NCI-H1105 (cell line): ENCODE measurements around the gene BTNL9.
"Not testable (repeated sequence)": the region's sequence is repeated elsewhere in the genome, so short reads cannot be mapped to it uniquely, and the experiment has no call there.

Source experiments
- DNase-seq: peaks from one replicate; lab custom pipeline; 2025; lab: John Stamatoyannopoulos, UW

The BTNL9 gene

DNA sequence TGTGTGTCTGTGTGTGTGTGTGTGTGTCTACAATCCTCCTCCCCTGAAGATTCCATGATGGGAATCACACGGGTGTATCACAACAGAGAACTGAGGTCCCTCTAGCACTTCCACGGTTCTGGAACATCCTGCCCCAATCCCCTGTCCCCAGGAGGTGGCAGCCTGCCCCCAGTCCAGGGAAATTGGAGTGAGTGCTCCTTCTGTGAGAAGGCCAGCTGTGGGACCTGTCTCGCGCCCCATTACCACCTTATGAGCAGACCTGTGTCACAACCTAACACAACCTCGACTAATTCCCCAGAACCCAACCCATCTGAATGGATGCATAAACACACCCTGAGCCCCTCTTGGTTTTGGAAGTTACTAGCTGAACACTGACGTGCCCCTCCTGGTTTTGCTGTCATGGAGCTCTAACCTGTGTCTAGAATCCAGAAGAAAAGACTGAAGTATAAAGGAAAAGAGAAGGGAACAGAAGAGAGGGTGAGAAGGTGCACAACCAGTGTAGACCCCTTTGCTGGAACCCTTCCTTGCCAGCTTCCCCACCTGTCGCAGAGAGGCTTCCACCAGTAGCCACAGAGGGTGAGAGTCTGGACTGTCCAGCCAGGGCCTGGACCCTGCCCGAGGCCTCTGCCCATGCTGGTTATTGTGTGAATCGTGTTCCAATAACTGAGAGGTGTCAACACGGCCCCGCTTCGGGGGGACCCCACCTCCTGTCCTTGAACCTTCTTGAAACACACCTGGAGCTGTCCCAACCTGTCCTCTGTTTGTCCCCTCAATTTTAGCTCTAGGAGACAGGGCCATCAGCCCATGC lies 3.4 kb downstream of the BTNL9 start:
- no peak for DNase-seq

DNA sequence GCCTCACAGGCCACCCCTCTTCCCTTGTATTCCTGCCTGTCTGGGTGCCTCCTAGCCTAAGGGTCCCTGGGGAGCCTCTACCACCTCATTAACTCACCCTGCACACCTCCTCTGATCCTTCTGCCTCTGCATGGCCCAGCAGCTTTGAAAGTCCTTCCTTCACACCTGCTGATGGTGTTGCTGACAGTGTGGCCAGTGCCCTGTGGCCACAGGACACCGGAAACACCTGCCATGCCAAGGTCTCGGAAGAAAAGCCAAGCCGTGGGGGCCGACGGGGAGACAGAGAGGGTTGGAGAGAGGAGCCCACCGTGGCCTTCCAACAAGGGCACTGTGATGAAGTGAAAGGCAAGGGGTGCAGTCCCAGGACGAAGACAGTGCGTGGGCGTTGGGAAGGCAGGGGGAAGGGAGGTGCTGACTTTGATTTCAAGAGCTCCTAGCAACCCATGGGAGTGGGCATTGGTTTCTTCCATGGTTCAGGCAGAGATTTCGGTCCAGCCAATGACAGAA lies 4.1 kb downstream of the BTNL9 start:
- DNase-seq, result no peak

DNA sequence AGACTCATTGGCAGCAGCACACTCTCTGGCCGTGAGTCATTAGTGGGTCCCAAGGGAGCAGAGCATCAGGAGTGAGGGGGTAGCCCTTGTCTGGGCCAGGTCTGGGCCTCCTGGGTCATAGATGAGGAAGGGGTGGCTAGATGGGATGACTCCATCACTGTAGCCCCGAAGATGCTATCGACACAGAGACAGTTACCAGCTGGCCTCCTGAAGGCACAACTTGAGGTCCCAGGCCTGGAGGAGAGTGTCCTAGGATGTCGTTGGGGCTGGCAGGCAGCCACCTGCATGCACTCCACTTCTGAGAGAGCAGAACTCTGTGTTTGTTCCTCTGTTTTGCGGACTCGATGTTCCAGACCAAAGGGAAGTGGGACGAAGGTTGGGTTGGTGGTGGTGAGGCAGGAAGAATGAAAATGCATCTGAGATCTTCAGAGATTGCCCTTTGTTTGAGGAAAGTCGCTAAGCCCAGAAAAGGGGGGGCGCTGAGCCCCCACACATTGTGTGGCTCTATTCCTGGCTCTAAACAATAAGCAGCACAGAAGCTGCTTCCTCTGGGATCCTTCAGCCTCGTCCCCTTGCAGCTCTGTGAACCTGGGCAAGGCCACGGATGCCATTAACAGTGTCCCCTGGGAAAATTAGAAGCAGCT lies 4.7 kb downstream of the BTNL9 start:
- DNase-seq, result no peak

DNA sequence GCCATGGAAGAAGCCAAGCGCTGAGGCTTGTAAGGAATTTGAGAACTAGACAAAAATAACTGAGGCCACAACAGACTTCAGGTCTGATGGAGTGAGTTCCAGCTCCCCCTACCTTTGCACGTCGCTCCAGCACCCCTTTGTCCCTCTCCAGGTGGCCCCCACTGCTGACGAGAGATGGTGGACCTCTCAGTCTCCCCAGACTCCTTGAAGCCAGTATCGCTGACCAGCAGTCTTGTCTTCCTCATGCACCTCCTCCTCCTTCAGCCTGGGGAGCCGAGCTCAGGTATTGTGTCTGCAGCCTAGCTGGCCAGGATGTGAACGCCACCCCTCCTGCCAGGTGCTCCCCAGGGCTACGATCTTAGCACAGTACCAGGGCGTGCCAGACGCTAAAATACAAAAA lies 5.2 kb downstream of the BTNL9 start:
- no peak for DNase-seq

DNA sequence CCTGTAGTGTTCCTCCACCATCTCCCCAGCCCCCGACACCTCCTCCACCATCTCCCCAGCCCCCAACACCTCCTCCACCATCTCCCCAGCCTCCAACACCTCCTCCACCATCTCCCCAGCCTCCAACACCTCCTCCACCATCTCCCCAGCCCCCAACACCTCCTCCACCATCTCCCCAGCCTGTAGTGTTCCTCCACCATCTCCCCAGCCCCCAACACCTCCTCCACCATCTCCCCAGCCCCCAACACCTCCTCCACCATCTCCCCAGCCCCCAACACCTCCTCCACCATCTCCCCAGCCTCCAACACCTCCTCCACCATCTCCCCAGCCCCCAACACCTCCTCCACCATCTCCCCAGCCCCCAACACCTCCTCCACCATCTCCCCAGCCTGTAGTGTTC lies 5.8 kb downstream of the BTNL9 start:
- not testable (repeated sequence) for DNase-seq

DNA sequence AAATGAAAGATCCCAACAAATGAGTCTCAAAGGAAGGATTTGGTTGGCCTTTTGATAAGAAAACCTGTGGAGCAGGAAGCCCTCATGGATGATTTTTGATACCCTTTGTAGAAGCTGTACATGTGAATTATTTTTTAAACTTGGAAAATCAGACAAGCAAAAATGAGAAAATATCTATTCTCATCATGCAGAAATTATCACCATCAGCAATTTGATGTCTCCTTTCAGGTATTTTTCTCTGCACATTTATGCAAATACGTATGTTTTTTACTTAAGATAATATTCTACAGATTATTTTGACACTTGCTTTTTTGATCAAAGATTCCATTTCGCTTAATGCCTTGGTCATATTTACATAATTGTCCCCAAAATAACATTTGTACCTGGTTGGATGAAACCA lies 7.2 kb downstream of the BTNL9 start:
- DNase-seq, result no peak

DNA sequence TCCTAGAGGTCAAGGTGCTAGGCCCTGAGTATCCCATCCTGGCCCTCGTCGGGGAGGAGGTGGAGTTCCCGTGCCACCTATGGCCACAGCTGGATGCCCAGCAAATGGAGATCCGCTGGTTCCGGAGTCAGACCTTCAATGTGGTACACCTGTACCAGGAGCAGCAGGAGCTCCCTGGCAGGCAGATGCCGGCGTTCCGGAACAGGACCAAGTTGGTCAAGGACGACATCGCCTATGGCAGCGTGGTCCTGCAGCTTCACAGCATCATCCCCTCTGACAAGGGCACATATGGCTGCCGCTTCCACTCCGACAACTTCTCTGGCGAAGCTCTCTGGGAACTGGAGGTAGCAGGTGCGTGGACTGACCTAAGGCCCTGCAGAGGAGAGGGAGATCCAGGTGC lies 7.9 kb downstream of the BTNL9 start:
- DNase-seq, result no peak

DNA sequence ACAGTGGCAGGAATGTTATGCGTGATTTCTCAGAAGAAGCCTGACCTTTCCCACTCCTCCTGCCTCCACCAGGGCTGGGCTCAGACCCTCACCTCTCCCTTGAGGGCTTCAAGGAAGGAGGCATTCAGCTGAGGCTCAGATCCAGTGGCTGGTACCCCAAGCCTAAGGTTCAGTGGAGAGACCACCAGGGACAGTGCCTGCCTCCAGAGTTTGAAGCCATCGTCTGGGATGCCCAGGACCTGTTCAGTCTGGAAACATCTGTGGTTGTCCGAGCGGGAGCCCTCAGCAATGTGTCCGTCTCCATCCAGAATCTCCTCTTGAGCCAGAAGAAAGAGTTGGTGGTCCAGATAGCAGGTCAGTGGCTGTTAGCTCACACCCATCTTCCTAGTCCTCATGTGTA lies 9.9 kb downstream of the BTNL9 start:
- no peak for DNase-seq

DNA sequence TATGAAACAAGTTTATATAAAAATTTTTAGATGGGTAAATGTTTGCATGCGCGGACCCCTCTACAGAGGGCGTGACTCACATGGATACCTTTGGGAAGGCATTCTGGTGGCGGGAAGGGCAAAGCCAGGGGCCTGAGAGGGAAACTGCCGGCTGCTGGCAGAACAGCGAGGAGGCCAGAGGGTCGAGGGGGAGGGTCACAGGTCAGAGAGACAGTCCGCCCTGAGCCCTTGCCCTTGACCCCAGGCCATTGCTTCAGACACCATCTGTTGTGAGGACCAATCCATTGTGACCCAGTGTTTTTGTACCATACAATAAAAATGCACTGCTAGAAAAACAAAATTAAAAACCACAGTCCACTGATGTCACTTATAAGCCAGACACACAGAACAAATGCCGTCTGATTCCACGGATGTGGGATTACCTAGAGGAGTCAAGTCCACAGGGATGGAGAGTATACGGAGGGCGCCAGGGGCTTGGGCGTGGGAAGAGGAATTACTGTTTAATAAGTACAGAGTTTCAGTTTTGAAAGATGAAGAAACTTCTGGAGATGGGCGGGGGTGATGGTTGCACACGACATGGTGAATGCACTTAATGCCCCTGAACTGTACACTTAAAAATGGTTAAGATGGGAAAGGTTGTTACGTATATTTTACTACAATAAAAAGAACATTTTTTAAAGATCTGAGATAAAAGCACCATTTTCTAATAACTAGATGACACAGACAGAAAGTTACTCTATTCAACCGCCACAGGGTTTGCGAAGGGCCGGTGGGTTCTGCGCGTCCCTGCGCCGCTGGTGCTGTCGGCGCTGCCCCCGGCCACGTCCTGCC lies 12.0 kb downstream of the BTNL9 start:
- no peak for DNase-seq

DNA sequence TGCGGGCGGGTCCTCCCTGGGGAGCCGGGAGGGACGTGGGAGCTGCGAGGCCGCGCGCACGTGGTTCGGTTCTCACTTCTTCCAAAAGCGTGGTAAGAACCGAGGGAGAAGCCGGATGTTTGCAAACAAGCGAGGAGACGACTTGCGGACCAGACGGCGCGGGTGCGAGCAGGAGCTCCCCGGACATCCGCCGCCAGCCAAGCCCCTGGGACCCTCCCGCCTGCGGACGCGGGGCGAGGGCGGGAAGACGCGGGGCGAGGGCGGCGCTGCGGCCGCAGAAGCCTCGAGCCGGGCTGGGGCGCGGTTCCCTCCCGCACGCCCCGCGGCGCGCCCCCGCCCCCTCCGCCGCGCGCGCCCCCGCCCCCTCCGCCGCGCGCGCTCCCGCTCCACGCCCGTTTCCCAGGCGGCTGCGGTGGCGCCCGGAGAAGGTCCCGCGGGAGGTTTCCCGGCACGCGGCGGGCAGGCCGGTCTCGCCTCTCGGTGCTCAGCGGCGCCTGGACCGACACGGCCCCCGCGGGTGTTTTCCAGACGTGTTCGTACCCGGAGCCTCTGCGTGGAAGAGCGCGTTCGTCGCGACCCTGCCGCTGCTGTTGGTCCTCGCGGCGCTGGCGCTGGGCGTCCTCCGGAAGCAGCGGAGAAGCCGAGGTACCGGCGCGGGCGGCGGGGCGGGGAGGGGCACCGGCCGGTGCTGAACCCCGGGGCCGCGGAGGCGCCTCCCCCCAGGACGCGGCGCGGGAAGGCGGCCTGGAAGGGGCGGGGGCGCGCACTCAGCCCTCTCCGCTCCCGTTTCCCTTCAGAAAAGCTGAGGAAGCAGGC lies 12.8 kb downstream of the BTNL9 start:
- DNase-seq, result no peak

DNA sequence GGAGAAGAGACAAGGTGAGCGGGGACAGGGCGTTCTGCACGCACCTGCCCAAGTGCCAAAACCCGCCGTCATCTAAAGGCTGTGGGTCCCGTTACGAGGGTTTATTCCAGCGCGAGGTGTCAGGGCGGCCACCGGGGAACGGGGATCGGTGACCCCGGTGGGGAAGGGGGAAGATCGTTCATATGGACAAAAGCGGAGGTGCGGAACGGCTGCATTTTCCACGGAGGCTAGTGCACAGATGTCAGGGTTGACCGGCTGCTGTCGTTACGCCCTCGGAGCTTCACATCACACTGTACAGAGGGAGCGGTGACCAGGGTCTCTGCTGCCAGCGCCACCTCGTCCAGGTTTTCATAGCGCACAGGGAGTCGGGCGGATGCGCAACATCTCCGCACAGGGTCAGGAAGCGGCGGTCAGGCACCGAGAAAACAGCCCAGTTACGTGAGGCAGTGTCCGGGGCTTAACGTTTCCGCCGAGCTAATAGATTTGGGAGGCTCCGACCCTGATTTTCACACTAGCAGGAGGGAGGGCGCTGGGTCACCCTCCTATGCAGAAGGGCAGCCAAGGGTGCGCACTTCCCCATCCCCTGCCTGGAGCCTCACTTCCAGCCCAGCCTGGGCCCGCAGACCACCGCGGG lies 13.5 kb downstream of the BTNL9 start:
- DNase-seq, result no peak

DNA sequence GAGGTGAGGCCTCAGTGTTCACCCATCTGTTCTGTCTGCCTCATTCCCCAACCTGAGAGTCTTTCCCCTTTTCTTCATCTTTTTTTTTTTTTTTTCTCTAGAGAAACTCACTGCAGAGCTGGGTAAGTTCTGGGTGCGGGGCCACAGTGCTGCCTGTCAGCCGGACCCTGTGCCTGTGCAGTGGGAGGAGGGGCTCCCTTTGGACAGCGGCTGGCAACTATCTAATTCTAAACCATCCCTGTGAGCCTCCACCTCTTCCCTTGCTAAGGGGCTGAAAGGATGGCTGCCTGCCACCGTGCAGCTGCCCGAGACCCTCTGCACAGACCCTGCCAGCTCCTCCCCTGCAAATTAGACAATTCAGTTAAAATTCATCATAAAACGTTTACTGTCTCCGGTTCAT lies 14.1 kb downstream of the BTNL9 start:
- DNase-seq, result no peak

DNA sequence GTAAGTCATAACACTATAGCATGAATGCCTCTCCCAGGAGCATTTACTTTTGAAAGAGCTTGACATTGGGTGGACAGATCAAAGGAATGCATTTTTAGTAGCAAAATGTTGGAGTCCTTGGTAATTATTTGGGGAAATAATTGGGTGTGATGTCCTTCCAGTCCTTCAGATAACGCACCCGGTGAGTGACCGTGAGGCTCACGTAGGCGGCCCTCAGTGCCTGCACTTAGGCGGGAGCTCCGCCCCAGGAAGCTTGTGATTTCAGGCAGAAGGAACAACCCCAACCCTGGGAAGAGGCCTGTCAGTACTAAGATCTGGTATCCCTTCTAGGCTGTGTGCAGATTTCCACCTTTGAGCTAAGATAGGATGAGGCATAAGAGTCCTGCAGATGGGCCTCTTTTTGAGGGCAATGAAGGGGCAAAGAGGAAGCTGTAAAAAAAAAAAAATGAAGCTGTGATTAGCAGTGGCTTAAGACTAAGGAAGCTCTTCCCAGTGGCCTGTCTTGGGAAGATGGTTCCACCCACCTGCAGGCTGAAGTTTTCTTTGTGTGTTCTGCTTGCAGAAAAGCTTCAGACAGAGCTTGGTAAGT lies 14.9 kb downstream of the BTNL9 start:
- no peak for DNase-seq

DNA sequence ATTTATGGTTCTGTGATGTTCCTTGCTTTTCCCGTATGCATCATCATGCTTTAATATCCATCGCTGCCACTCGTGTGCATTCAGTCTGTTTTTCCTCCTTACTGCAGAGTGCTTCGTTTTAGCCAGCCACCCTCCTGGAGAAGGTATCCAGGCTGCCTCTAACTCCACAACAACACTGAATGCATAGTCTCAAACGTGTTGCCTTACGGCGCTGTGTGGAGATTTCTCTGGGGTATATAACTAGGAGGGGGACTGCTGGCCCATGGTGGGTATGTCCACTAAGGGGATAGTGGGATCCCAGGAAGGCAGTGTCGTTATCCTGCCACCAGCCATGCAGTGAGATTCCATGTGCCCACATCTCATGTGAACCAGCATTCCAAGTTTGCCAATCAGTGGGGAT lies 16.4 kb downstream of the BTNL9 start:
- DNase-seq, result no peak

DNA sequence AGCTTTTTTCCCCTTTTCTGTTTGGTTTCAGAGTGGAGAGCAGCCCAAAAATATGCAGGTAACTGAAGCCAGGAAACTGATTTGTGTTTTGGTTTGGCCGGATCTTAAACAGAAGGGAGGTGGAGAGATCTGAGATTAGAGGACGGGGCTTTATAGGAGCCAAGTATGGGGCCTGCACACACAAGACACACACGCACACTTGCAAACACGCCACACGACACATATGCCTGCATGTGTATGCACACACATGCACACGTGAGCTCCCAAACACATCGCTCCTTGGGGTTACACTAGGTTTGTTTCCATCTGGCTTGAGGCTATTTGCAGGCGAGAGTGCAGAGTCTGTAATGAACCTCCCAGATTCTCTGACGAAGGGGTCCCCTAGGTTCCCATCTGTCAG lies 18.3 kb downstream of the BTNL9 start:
- no peak for DNase-seq

DNA sequence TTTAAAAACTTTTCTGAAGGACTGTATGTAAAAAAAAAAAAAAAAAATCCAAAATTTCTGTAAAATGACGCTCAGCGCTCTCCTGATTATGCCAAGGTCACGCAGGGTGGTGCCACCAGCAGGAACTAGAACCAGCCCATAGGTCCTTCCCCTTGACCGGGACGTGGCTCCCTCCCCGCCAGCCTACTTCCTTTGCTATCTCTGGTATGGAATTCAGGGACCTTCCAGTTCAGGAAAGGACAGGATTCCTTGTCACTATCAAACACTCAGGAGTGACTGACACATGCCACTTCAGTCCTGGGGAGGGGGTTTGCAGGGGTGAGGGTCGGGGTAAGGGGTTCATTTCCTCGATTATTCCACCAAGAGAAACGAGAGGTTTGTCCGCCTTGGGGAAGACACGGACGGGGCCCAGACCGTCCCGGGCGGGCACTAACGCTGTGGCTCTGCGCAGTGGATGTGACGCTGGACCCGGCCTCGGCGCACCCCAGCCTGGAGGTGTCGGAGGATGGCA lies 18.8 kb downstream of the BTNL9 start:
- DNase-seq, result no peak

DNA sequence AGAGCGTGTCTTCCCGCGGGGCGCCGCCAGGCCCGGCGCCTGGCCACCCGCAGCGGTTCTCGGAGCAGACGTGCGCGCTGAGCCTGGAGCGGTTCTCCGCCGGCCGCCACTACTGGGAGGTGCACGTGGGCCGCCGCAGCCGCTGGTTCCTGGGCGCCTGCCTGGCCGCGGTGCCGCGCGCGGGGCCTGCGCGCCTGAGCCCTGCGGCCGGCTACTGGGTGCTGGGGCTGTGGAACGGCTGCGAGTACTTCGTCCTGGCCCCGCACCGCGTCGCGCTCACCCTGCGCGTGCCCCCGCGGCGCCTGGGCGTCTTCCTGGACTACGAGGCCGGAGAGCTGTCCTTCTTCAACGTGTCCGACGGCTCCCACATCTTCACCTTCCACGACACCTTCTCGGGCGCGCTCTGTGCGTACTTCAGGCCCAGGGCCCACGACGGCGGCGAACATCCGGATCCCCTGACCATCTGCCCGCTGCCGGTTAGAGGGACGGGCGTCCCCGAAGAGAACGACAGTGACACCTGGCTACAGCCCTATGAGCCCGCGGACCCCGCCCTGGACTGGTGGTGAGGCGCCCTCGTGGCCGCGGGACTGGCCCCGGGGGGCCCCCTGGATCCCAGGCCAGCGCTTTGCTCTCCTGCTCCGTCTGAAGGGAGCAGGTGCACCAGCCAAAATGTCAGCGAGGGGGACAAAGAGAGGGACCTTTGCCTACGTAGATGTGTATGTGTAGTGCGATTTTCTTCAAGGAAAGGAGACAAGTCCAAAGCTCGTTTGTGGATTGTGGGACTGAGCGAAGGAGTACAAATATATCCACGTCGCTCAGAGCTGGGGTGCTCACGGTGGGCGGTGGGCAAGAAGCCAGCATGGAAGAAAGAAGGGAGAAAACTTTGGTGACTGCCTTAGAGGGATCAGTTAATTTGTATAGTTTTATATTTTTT lies 19.5 kb downstream of the BTNL9 start:
- no peak for DNase-seq

DNA sequence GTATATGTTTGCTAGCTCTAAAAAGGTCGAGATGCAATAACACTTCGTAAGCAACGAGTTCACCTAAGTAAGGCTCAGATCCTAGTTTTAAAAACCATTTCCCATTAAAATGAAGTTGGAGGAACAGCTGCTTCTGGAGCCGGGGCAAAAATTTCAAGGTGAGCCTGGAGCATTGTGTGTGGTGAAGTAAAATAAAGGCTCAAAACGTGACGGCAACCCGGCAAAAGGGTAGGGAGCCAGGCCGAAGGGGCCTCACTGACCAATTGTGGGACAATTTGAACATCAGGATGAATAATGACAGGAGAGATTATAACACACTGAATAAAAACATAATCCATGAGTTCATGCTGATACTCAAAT lies 20.1 kb downstream of the BTNL9 start:
- DNase-seq, result no peak

DNA sequence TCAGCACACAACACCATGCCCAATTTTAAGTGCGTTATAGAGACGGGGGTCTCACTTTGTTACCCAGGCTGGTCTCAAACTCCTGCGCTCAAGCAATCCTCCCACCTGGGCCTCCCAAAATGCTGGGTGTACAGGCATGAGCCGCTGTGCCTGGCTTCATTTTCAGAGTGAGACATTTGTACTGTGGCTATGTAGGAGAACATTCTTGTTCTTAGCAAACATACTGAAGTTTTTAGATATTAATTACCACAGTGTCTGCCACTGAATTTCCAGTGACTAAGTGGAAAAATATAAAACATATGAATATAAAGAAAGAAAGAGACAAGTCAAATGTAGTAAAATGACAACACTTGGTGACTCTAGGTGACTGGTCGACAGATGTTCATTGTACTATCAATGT lies 20.9 kb downstream of the BTNL9 start:
- DNase-seq, result no peak

DNA sequence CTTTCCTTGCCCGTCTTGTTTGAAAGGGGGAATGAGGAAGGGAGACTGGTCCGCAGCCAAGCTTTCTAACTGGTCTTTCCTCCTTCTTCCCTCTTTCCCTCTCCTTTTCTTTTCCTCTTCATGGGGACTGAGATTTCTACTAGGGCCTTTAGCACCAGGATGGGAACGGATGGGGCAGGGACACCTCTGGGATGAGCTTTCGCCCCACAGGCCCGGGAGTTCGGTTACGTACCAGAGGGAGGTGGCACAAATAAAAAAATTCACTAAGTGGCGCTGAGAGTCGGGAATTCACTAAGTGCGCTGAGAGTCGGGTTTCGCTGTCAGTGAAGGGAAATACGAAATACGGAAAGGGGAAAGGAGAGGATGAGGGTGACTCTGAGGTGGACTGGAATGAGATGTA lies 21.6 kb downstream of the BTNL9 start:
- no peak for DNase-seq
